ENCODE data around the gene EFL1. TPM values are rescaled to one million over a fixed set of nuclear protein-coding genes. Genes with fewer than 3 reads are reported as not detected.
"Not testable (repeated sequence)": the region's sequence is repeated elsewhere in the genome, so short reads cannot be mapped to it uniquely, and the experiment has no call there.

EFL1 gene
- total and polyA plus RNA-seq, 2 donors from 2014 or later, result 9.2 to 16.6 TPM

DNA sequence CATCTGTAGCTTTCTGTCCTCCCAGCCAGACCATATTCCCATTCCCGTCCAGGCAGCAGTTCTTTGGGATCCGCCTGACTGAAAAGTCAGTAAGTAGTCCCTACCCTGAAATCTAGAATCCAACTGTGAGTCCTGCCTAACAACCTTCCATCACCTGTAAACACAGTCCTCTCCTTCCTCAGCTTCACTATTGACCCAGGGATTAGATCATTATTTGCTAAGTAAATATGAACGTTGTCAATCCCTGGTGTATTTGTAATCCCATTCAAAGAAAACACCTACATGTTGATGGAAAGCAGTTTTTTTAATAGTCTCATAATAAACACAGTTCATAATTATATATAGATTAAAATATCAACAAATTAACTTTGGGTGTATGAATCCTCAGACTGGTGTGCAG is 816 bp upstream of the EFL1 start:
- Histone ChIP-seq H3K27ac (ENCODE audit: low read depth in 2 of 2, low read length in 2 of 2) (no peak overlapping the region), H3K4me1 (ENCODE audit: control insufficient read depth in 2 of 3, insufficient read depth in 2 of 3, low read depth in 1 of 3, low read length in 3 of 3) (peaks cover 0 to 5% (median 3%) of the 10 kb centered on the region in 3 donors), H3K9me3 (ENCODE audit: control insufficient read depth in 2 of 3, insufficient read depth in 1 of 3, low read length in 3 of 3) (no peaks in the 10 kb centered on the region), H3K36me3 (ENCODE audit: control insufficient read depth in 2 of 3, insufficient read depth in 3 of 3, low read length in 3 of 3) (peaks cover 0 to 4% (median 3%) of the 10 kb centered on the region in 3 donors), H3K4me3 (ENCODE audit: low read length in 3 of 3) (peak overlapping the region; percentile 70 to 86 (median 81)), H3K27me3 (ENCODE audit: control insufficient read depth, insufficient read depth, low read length) (no peaks in the 10 kb centered on the region), H3K9ac (ENCODE audit: low read length in 3 of 3) (peak overlapping the region in 2 of 3 donors; percentile 17 to 55)
- FAIRE-seq (no peak), DNase-seq (peak in 1 of 5 donors; percentile 10)
- TF ChIP-seq, protein P1, sequence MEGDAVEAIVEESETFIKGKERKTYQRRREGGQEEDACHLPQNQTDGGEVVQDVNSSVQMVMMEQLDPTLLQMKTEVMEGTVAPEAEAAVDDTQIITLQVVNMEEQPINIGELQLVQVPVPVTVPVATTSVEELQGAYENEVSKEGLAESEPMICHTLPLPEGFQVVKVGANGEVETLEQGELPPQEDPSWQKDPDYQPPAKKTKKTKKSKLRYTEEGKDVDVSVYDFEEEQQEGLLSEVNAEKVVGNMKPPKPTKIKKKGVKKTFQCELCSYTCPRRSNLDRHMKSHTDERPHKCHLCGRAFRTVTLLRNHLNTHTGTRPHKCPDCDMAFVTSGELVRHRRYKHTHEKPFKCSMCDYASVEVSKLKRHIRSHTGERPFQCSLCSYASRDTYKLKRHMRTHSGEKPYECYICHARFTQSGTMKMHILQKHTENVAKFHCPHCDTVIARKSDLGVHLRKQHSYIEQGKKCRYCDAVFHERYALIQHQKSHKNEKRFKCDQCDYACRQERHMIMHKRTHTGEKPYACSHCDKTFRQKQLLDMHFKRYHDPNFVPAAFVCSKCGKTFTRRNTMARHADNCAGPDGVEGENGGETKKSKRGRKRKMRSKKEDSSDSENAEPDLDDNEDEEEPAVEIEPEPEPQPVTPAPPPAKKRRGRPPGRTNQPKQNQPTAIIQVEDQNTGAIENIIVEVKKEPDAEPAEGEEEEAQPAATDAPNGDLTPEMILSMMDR (IDR thresholded peaks at IDR 0.05; ENCODE audit: borderline replicate concordance, extremely low read depth, insufficient read depth), result no peak
- intact Hi-C loops (cut with DNase I), result no loop called here

DNA sequence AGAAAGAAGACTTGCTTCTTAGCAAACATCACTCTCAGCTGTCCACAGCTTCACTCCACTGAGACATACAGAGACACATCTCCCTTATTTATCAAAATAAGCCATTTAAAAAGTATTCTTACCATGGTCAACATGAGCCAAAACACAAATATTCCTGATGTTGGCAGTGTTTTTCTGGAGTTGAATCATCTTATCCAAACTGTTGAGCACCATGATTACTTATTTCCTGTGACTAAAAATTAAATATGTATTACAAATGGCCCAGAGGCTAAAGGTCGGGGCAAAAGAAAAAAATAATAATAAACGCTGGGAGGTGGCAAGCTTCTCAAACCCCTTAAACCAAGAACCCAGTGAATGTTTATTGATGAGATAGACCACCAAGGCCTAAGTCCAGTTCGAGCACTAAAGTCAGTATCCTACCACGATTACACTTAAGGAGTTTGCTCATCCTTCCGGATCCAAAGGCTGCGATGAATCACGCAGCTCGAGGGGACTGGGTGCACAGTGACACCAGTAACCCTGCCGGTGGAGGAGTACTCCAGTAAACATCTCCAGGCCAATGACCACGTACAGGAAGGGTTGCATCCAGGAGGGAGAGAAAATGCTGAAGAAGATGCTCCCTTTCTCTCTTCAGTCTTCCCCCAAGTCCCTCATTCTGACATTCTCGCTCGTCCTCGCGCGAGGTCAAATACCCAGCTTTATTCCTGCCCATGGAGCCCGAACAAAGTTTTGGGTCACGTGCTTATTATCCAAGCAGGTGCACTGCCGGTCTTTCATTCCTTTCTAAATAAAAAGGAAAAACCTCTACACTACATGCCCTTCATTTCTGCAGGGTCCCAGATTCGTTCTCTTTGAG is 740 bp downstream of the EFL1 start:
- H3K4me1 ChIP-seq (ENCODE audit: control insufficient read depth in 2 of 3, insufficient read depth in 2 of 3, low read depth in 1 of 3, low read length in 3 of 3); H3K9me3 ChIP-seq (ENCODE audit: control insufficient read depth in 2 of 3, insufficient read depth in 1 of 3, low read length in 3 of 3); H3K27me3 ChIP-seq (ENCODE audit: control insufficient read depth, insufficient read depth, low read length); intact Hi-C loops (cut with DNase I); H3K36me3 ChIP-seq (ENCODE audit: control insufficient read depth in 2 of 3, insufficient read depth in 3 of 3, low read length in 3 of 3); FAIRE-seq: not testable (repeated sequence)
- DNase-seq, result peak in 3 of 5 donors; percentile 46 to 69 (median 68)
- H3K4me3 ChIP-seq (ENCODE audit: low read length in 3 of 3), result peak overlapping the region; percentile 70 to 86 (median 81)
- H3K9ac ChIP-seq (ENCODE audit: low read length in 3 of 3), result peak overlapping the region; percentile 24 to 54 (median 45)
- H3K27ac ChIP-seq (ENCODE audit: low read depth in 2 of 2, low read length in 2 of 2), result peak overlapping the region; percentile 29 to 48

DNA sequence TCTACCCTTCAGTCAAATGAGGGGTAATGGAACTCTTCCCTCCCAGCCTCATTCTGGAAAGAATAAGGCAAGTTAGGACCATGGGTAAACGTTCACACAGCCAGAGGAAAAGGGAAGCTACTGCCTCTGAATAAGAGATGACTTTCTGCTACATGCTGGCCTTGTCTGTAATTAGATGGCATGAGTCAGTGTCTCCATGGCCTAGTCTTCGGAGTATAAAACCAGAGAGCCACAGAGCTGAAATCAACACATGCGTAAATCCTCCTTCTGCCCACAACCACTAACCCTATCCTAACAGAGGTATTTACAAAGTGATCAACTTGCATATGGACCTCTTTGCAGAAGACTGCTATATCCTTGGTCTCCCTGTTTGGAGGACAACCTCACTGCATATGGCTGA is 14.3 kb downstream of the EFL1 start:
- FAIRE-seq; DNase-seq; intact Hi-C loops (cut with DNase I); H3K4me3 ChIP-seq (ENCODE audit: low read length in 3 of 3); H3K9me3 ChIP-seq (ENCODE audit: control insufficient read depth in 2 of 3, insufficient read depth in 1 of 3, low read length in 3 of 3); H3K36me3 ChIP-seq (ENCODE audit: control insufficient read depth in 2 of 3, insufficient read depth in 3 of 3, low read length in 3 of 3); H3K4me1 ChIP-seq (ENCODE audit: control insufficient read depth in 2 of 3, insufficient read depth in 2 of 3, low read depth in 1 of 3, low read length in 3 of 3); H3K27ac ChIP-seq (ENCODE audit: low read depth in 2 of 2, low read length in 2 of 2); H3K9ac ChIP-seq (ENCODE audit: low read length in 3 of 3); H3K27me3 ChIP-seq (ENCODE audit: control insufficient read depth, insufficient read depth, low read length): not testable (repeated sequence)

DNA sequence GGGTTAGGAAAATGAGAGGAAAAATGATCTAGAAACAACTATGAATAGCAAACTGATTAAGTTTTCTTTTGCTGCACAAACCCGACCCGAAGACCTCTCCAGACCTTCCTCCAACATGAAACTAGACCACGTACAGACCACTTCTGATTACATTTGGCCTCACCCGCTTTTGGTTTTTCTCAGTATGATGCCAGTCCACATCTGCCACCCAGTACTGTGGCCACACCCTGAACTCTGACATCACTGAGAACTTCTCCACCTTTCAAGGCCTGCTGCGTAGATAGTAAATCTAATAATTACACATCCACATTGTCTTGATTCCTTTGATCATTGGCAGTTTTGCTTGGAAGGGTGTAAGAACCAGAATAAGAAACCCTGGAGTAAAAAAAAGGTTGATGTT is 16.6 kb downstream of the EFL1 start:
- DNase-seq; H3K27me3 ChIP-seq (ENCODE audit: control insufficient read depth, insufficient read depth, low read length); H3K9me3 ChIP-seq (ENCODE audit: control insufficient read depth in 2 of 3, insufficient read depth in 1 of 3, low read length in 3 of 3); FAIRE-seq; H3K36me3 ChIP-seq (ENCODE audit: control insufficient read depth in 2 of 3, insufficient read depth in 3 of 3, low read length in 3 of 3); H3K4me1 ChIP-seq (ENCODE audit: control insufficient read depth in 2 of 3, insufficient read depth in 2 of 3, low read depth in 1 of 3, low read length in 3 of 3); H3K4me3 ChIP-seq (ENCODE audit: low read length in 3 of 3); intact Hi-C loops (cut with DNase I); H3K9ac ChIP-seq (ENCODE audit: low read length in 3 of 3); H3K27ac ChIP-seq (ENCODE audit: low read depth in 2 of 2, low read length in 2 of 2): not testable (repeated sequence)

DNA sequence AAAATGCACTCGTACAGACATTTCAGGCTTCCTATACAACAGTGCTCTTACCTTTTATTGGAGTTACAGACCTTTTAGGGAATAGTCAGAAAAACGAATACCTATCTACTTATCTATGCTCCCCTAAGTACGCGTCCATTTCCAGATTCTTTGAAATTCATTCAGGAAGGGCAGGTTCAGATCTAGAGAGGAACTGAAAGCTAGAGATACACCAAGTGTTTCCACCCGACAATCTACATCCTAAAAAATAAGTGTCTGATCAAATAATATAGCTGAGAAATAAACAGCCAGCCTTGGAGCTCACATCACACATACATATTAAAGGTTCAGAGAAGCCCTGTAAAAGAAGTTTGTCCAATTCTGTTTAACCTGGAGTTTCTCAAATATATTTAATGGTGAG is 18.9 kb downstream of the EFL1 start:
- H3K36me3 ChIP-seq (ENCODE audit: control insufficient read depth in 2 of 3, insufficient read depth in 3 of 3, low read length in 3 of 3), result peaks cover 0 to 13% (median 2%) of the 10 kb centered on the region in 3 donors
- H3K9ac ChIP-seq (ENCODE audit: low read length in 3 of 3); intact Hi-C loops (cut with DNase I); H3K27ac ChIP-seq (ENCODE audit: low read depth in 2 of 2, low read length in 2 of 2); DNase-seq; H3K9me3 ChIP-seq (ENCODE audit: control insufficient read depth in 2 of 3, insufficient read depth in 1 of 3, low read length in 3 of 3); H3K4me1 ChIP-seq (ENCODE audit: control insufficient read depth in 2 of 3, insufficient read depth in 2 of 3, low read depth in 1 of 3, low read length in 3 of 3); FAIRE-seq; H3K27me3 ChIP-seq (ENCODE audit: control insufficient read depth, insufficient read depth, low read length); H3K4me3 ChIP-seq (ENCODE audit: low read length in 3 of 3): not testable (repeated sequence)

DNA sequence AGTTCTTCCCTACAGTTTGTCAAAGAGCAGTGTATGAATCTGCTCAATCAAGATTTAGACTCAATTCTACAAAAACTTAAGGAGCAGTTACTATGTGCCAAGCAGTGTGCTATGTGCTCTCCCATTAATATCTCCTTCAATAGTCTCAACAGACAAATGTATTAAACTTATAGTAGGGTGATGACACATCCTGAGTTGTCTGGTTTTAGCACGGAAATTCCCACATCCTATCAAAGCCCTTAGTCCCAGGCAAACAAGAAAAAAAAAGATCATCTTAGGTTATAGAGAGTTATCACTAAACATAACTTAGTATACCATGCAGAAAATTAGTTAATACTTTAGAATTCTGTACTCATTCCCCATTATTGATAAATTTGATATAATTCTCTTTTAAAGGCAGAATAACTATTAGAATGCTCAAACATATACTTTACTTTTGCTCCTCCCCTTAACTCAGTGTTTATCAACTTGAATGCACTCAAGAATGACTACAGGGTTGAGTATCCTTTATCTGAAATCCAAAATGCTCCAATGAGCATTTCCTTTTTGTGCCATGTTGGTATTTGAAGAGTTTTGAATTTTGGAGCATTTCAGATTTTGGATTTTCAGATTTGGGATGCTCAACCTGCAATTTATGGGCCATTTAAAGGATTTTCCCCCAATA is 20.6 kb downstream of the EFL1 start:
- H3K4me1 ChIP-seq (ENCODE audit: control insufficient read depth in 2 of 3, insufficient read depth in 2 of 3, low read depth in 1 of 3, low read length in 3 of 3); H3K4me3 ChIP-seq (ENCODE audit: low read length in 3 of 3); DNase-seq; intact Hi-C loops (cut with DNase I); FAIRE-seq; H3K27me3 ChIP-seq (ENCODE audit: control insufficient read depth, insufficient read depth, low read length); H3K9ac ChIP-seq (ENCODE audit: low read length in 3 of 3); H3K27ac ChIP-seq (ENCODE audit: low read depth in 2 of 2, low read length in 2 of 2); H3K9me3 ChIP-seq (ENCODE audit: control insufficient read depth in 2 of 3, insufficient read depth in 1 of 3, low read length in 3 of 3): not testable (repeated sequence)
- H3K36me3 ChIP-seq (ENCODE audit: control insufficient read depth in 2 of 3, insufficient read depth in 3 of 3, low read length in 3 of 3), result peaks cover 0 to 13% (median 2%) of the 10 kb centered on the region in 3 donors

Data from kidney (tissue), 14 donors.